Anterior cingulate cortex (tissue), 58 donors: ENCODE measurements around the gene CISD2.
"Not testable (repeated sequence)": the region's sequence is repeated elsewhere in the genome, so short reads cannot be mapped to it uniquely, and the experiment has no call there.

Experiments
- DNase-seq, 58 donors: peaks; one replicate each; lab custom pipeline; 2025; lab: John Stamatoyannopoulos, UW

Gene CISD2

DNA sequence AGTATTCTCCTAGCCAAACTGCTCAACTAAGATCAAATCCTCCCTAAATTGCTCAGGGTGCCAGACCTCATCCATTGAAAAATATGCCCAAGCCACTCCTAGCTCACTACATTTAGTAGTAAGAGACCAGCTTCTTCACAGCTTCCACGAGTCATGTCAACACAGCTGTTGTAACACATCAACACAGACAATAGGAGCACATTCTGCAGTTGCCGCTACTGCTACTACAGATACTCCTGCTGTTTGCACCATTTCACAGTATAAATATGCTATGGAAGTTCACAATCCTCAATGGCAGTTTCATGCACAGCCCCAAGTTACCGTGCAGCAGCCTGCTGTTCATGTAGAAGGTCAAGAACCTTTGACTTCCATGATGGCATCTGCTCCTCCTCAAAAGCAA is 28.8 kb downstream of the CISD2 start:
- not testable (repeated sequence) for DNase-seq

DNA sequence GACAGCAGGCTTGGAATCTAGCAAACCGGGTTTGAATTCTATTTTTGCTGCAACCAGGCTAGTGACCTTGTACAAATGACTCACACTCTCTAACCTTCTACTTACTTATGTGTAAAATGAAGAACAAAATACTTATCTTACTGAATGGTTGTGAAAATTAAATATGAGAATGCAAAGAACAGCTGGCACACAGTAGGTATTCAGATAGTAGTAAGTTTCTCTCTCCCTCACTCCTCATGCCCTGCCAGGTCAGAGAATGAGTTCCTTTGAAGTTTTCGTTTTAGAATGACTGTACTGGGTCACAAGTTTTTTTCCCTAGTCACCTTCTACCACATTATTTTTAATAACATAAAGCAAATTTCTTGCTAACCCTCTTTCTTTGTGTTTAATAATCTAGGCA is 33.0 kb downstream of the CISD2 start:
- no peak for DNase-seq

DNA sequence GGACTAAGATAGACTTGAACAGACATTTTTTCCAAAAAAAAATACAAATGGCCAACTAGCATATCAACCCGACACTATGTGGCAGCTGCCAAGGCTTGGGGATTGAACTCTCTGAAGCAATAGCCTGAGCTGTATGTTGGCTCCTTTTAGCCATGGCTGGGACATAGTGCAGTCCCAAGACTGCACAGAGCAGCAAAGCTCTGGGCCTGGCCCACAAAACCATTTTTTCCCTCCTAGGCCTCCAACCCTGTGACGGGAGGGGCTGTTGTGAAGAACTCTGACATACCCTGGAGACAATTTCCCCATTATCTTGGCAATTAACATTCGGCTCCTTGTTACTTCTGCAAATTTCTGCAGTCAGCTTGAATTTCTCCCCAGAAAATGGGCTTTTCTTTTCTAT is 50.1 kb downstream of the CISD2 start:
- DNase-seq, result no peak

DNA sequence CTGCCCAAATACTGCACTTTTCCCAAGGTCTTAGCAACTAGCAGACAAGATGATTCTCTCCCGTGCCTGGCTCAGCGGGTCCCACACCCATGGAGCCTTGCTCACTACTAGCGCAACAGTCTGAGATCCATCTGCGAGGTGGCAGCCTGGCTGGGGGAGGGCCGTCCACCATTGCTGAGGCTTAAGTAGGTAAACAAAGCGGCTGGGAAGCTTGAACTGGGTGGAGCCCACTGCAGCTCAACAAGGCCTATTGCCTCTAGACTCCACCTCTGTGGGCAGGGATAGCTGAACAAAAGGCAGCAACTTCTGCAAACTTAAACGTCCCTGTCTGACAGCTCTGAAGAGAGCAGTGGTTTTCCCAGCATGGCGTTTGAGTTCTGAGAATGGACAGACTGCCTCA is 50.9 kb downstream of the CISD2 start:
- DNase-seq, result not testable (repeated sequence)

DNA sequence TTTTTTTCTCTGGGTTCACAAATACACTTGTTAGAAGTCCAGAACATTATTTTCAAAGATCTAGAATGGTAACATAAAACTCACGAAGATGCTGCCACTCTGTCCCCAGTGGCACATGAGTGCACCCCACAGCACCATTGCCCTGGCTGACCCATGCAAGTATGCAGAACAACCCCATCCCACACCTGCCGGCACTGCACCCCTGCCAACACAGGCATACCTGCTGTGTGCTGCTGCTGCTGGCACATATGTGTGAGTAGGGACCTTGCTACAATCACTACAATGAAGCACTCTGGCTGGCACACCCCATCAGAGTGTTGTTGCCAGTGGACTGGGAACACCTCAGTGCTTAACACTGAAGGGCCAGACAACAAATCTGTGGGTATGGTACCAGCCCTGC is 66.9 kb downstream of the CISD2 start:
- no peak for DNase-seq

DNA sequence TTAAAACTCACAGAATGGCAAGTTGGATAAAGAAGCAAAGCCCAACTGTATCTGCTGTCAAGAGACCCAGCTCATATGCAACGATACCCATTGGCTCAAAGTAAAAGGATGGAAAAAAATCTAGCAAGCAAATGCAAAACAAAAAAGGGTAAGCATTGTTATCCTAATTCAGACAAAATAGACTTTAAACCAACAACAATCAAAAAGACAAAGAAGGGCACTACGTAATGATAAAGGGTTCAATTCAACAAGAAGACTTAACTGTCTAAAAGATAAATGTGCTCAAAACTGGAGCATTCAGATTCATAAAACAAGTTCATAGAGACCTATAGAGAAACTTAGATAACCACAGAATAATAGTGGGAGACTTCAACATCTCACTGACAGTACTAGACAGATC is 69.3 kb downstream of the CISD2 start:
- DNase-seq, result not testable (repeated sequence)
